ENCODE data around the gene KIF9.

- TF ChIP-seq, protein P1, sequence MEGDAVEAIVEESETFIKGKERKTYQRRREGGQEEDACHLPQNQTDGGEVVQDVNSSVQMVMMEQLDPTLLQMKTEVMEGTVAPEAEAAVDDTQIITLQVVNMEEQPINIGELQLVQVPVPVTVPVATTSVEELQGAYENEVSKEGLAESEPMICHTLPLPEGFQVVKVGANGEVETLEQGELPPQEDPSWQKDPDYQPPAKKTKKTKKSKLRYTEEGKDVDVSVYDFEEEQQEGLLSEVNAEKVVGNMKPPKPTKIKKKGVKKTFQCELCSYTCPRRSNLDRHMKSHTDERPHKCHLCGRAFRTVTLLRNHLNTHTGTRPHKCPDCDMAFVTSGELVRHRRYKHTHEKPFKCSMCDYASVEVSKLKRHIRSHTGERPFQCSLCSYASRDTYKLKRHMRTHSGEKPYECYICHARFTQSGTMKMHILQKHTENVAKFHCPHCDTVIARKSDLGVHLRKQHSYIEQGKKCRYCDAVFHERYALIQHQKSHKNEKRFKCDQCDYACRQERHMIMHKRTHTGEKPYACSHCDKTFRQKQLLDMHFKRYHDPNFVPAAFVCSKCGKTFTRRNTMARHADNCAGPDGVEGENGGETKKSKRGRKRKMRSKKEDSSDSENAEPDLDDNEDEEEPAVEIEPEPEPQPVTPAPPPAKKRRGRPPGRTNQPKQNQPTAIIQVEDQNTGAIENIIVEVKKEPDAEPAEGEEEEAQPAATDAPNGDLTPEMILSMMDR (IDR thresholded peaks at IDR 0.05), result no peak
- TF ChIP-seq POLR2AphosphoS5 (IDR thresholded peaks at IDR 0.05) (no peak), POLR2A (IDR thresholded peaks at IDR 0.05) (no peak)
Measured at GRCh38 chr3:47319956-47320355, 37.4 kb upstream of the KIF9 start.
